Choroid plexus epithelial cell (primary cell): ENCODE measurements around the gene DPF3.

Experiments used
- DNase-seq: peaks from one replicate; pipeline ENCODE4 v3.0.0-alpha.2; 2010; ENCODE audit warnings: low read depth
- H3K4me3 ChIP-seq: 2 replicates; pipeline ENCODE4 v1.5.1; 2011; ENCODE audit warnings: low read depth, mild to moderate bottlenecking, control low read depth, low read length, moderate library complexity
- CTCF ChIP-seq: conservative IDR thresholded peaks from 2 replicates; pipeline ENCODE4 v1.5.1; 2011; ENCODE audit warnings: low read depth, mild to moderate bottlenecking, control low read depth, inconsistent platforms, low read length, moderate library complexity

The DPF3 gene

GRCh38 chr14:72830786-72831594, 62.9 kb downstream of the DPF3 start:
- H3K4me3 ChIP-seq, result no peak overlapping the region
- DNase-seq, result peak; percentile 18
- TF ChIP-seq CTCF, result no peak

GRCh38 chr14:72830356-72830755, 63.5 kb downstream of the DPF3 start:
- TF ChIP-seq CTCF, result no peak
- DNase-seq, result no peak
- no peak overlapping the region for H3K4me3 ChIP-seq

GRCh38 chr14:72828604-72829003, 65.3 kb downstream of the DPF3 start:
- H3K4me3 ChIP-seq, result no peak overlapping the region
- no peak for TF ChIP-seq CTCF
- no peak for DNase-seq

- DNase-seq, result no peak
- H3K4me3 ChIP-seq, result no peak overlapping the region
- no peak for TF ChIP-seq CTCF
Measured at GRCh38 chr14:72826039-72826438, 67.9 kb downstream of the DPF3 start.

- no peak for TF ChIP-seq CTCF
- no peak for DNase-seq
- no peak overlapping the region for H3K4me3 ChIP-seq
Measured at GRCh38 chr14:72825486-72825885, 68.4 kb downstream of the DPF3 start.

- no peak for TF ChIP-seq CTCF
- DNase-seq, result no peak
- H3K4me3 ChIP-seq, result no peak overlapping the region
Measured at GRCh38 chr14:72824051-72824450, 69.8 kb downstream of the DPF3 start.
